Activated T-helper 17 cell treated with anti-CD3 and anti-CD28 coated beads, Interleukin-2, amount 50 U/mL, for 72 hours (primary cell): ENCODE results near the gene LIPM. TPM values are rescaled to one million over a fixed set of nuclear protein-coding genes. Genes with fewer than 3 reads are reported as not detected.

Experiments
- ATAC-seq: fragments of 150-1000 bp; cut with Tn5 transposase; replicated peaks from 2 replicates; pipeline ENCODE4 v1.10.0; 2021; ENCODE audit warnings: mild to moderate bottlenecking, moderate library complexity
- H3K27ac Mint-ChIP-seq: one replicate; pipeline ENCODE4 v1.8.0; 2022; ENCODE audit warnings: mixed read lengths
- H3K27me3 Mint-ChIP-seq: one replicate; pipeline ENCODE4 v1.8.0; 2022; ENCODE audit warnings: mixed read lengths
- H3K36me3 Mint-ChIP-seq: one replicate; pipeline ENCODE4 v1.8.0; 2022; ENCODE audit warnings: low read depth, mild to moderate bottlenecking, mixed read lengths
- H3K4me1 Mint-ChIP-seq: one replicate; pipeline ENCODE4 v1.8.0; 2022; ENCODE audit warnings: mixed read lengths
- H3K4me3 Mint-ChIP-seq: one replicate; pipeline ENCODE4 v1.8.0; 2022; ENCODE audit warnings: mild to moderate bottlenecking, mixed read lengths
- H3K9me3 Mint-ChIP-seq: one replicate; pipeline ENCODE4 v1.8.0; 2022; ENCODE audit warnings: mixed read lengths
- total RNA-seq, 2 donors: library from RNA; stranded (reverse); gene quantifications; one replicate each; pipeline ENCODE4 v1.2.3, GENCODE V29; 2022

The LIPM gene
- total RNA-seq, 2 donors from 2014 or later, result not detected

DNA sequence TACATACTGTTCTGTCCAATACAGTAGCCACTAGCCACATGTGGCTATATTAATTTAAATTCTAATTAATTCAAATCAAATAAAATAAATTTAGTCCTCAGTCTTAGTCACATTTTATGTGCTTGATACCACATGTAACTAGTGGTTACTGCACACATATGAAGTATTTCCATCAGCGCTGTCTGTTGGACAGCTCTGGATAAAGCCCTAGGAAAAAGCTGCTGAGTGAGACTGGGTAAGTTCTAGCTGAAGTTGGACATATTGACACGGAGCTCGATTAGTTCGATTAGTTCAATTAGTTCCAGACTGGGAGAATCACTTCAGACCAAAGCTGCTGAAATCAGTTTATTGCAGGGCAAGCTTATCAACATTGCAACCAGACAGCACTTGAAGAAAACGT, 15.1 kb upstream of the LIPM start:
- H3K27ac Mint-ChIP-seq, result no peak overlapping the region
- ATAC-seq, result no peak

GRCh38 chr10:88788924-88789323, 13.6 kb upstream of the LIPM start:
- H3K9me3 Mint-ChIP-seq, result no peaks in the 10 kb centered on the region
- no peaks in the 10 kb centered on the region for H3K36me3 Mint-ChIP-seq
- H3K4me3 Mint-ChIP-seq, result no peak overlapping the region
- peaks cover 3% of the 10 kb centered on the region for H3K27me3 Mint-ChIP-seq
- H3K4me1 Mint-ChIP-seq, result peaks cover 11% of the 10 kb centered on the region
- no peak for ATAC-seq
- H3K27ac Mint-ChIP-seq, result no peak overlapping the region

More for the DNA sequence above, 15.1 kb upstream of the LIPM start:
- Mint-ChIP-seq H3K4me3 (no peak overlapping the region), H3K27me3 (peaks cover 3% of the 10 kb centered on the region), H3K4me1 (no peaks in the 10 kb centered on the region), H3K36me3 (no peaks in the 10 kb centered on the region), H3K9me3 (no peaks in the 10 kb centered on the region)

- Mint-ChIP-seq H3K27me3 (no peaks in the 10 kb centered on the region), H3K27ac (no peak overlapping the region), H3K9me3 (no peaks in the 10 kb centered on the region), H3K4me1 (peaks cover 16% of the 10 kb centered on the region), H3K36me3 (no peaks in the 10 kb centered on the region), H3K4me3 (no peak overlapping the region)
- no peak for ATAC-seq
Observed at GRCh38 chr10:88791924-88792323, 10.6 kb upstream of the LIPM start.

DNA sequence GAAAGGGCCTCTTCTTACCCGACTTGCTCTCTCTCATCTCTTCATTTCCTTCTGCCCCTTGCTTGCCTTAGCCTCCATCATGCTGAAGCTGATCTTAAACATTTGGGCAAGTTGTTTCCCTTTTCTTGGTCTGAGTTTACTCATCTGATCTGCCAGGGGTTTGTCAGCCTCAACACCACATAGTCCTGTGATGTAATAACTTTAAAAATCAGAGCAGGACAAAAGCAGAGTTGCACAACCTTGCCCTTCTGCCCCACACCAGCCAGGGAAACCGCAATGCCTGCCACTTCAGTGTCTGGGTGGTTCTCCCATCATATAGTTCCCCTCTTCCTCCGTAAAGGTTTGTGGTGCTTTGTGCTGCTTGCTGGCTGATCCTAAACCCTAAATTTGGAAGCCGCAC, 9.9 kb upstream of the LIPM start:
- no peaks in the 10 kb centered on the region for H3K27me3 Mint-ChIP-seq
- no peaks in the 10 kb centered on the region for H3K9me3 Mint-ChIP-seq
- peaks cover 16% of the 10 kb centered on the region for H3K4me1 Mint-ChIP-seq
- H3K27ac Mint-ChIP-seq, result no peak overlapping the region
- ATAC-seq, result peak; percentile 43
- H3K4me3 Mint-ChIP-seq, result no peak overlapping the region
- no peaks in the 10 kb centered on the region for H3K36me3 Mint-ChIP-seq

- H3K4me3 Mint-ChIP-seq, result peak overlapping the region; percentile 44
- no peaks in the 10 kb centered on the region for H3K9me3 Mint-ChIP-seq
- H3K4me1 Mint-ChIP-seq, result peaks cover 16% of the 10 kb centered on the region
- peak overlapping the region; percentile 77 for H3K27ac Mint-ChIP-seq
- ATAC-seq, result peak; percentile 95
- no peaks in the 10 kb centered on the region for H3K27me3 Mint-ChIP-seq
- no peaks in the 10 kb centered on the region for H3K36me3 Mint-ChIP-seq
Observed at GRCh38 chr10:88793712-88794299, 8.7 kb upstream of the LIPM start.

DNA sequence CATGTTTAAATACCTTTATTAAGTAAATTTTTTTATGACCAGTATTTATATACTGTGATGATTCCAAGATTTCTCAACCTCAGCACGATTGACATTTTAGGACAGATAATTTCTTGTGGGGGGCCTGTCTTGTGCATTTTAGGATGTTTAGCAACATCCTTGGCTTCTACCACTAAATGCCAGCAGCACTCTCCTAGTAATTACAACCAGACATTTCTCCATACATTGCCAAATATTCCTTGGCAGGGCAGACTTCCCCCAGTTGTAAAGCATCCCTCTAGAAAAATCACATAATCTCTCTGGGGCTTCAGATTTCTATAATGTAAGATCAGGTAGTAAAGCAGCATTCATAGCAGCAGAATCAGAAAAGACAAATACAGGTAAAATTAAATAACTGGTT, 7.8 kb upstream of the LIPM start:
- Mint-ChIP-seq H3K4me1 (peaks cover 16% of the 10 kb centered on the region), H3K27ac (no peak overlapping the region), H3K9me3 (no peaks in the 10 kb centered on the region), H3K36me3 (no peaks in the 10 kb centered on the region), H3K27me3 (no peaks in the 10 kb centered on the region), H3K4me3 (no peak overlapping the region)
- no peak for ATAC-seq

- Mint-ChIP-seq H3K27me3 (no peaks in the 10 kb centered on the region), H3K36me3 (no peaks in the 10 kb centered on the region), H3K4me1 (peaks cover 8% of the 10 kb centered on the region), H3K9me3 (no peaks in the 10 kb centered on the region), H3K4me3 (no peak overlapping the region), H3K27ac (no peak overlapping the region)
- peak; percentile 93 for ATAC-seq
Observed at GRCh38 chr10:88800152-88801125, 2.1 kb upstream of the LIPM start.

DNA sequence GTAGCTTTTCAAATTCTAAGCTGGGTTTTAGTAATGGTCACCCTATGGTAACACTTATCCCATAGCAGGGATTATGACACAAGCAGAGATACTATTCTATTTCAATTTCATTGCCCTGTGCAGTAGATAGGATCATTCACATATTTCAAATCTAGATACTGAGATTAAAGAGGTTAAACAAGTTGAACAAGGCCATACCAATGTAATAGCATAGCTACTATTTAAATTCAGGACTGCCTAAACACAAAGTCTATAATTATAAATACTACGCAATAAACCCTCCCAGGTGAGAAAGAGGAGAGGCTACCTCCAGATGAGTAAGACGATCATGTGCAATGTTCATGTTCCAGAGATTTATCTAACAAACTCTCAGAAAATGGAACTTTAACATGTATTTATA, 1.1 kb downstream of the LIPM start:
- Mint-ChIP-seq H3K9me3 (no peaks in the 10 kb centered on the region), H3K4me3 (no peak overlapping the region), H3K27ac (no peak overlapping the region), H3K4me1 (peaks cover 8% of the 10 kb centered on the region), H3K36me3 (no peaks in the 10 kb centered on the region), H3K27me3 (no peaks in the 10 kb centered on the region)
- no peak for ATAC-seq

- Mint-ChIP-seq H3K4me1 (peaks cover 8% of the 10 kb centered on the region), H3K27me3 (no peaks in the 10 kb centered on the region), H3K9me3 (no peaks in the 10 kb centered on the region), H3K27ac (no peak overlapping the region), H3K36me3 (no peaks in the 10 kb centered on the region), H3K4me3 (no peak overlapping the region)
- ATAC-seq, result no peak
Observed at GRCh38 chr10:88804083-88804812, 1.7 kb downstream of the LIPM start.

DNA sequence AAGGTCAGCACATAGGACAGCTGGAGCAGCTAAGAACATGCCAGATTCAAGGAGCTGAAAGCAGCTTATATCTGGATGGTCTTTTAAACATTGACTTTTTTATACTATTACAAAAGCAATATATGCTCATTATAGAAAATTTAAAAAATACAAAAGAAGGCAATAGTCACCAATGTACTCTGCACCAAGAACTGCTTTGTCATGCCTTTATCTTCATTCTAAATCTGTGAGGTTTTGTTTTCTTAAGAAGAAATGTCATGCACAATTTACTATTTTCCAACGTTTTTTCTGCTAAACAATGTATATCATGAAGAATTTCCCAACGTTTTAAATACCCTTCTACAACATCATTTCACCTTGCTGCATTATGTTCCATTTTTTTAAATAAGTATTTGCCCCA, 2.8 kb downstream of the LIPM start:
- Mint-ChIP-seq H3K4me3 (no peak overlapping the region), H3K9me3 (no peaks in the 10 kb centered on the region), H3K4me1 (peaks cover 9% of the 10 kb centered on the region), H3K36me3 (no peaks in the 10 kb centered on the region), H3K27ac (no peak overlapping the region), H3K27me3 (no peaks in the 10 kb centered on the region)
- no peak for ATAC-seq

DNA sequence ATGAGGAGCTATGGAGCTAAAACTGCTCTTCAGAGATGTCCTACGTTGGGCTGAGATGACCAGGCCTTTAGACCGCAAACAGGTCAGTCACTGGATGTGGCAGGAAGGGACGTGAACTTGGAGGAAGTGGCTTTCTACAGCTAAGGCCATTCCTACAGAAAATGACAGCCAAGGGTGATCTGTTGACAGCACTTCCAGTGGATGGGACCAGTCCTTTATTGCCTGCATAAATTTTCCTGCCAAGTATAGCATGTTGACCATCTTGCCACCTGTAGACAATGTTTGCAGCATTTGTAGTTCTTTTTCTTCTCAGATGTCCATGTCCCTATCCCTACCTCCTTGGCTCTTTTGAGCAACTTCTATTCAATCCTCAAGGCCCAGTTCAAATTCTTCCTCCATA, 3.4 kb downstream of the LIPM start:
- Mint-ChIP-seq H3K4me3 (no peak overlapping the region), H3K27me3 (no peaks in the 10 kb centered on the region), H3K4me1 (peaks cover 11% of the 10 kb centered on the region), H3K36me3 (no peaks in the 10 kb centered on the region), H3K27ac (peak overlapping the region; percentile 17), H3K9me3 (no peaks in the 10 kb centered on the region)
- no peak for ATAC-seq

GRCh38 chr10:88809621-88810020, 7.1 kb downstream of the LIPM start:
- Mint-ChIP-seq H3K9me3 (no peaks in the 10 kb centered on the region), H3K27ac (no peak overlapping the region), H3K36me3 (no peaks in the 10 kb centered on the region), H3K4me1 (peaks cover 11% of the 10 kb centered on the region), H3K27me3 (no peaks in the 10 kb centered on the region), H3K4me3 (no peak overlapping the region)
- ATAC-seq, result no peak

DNA sequence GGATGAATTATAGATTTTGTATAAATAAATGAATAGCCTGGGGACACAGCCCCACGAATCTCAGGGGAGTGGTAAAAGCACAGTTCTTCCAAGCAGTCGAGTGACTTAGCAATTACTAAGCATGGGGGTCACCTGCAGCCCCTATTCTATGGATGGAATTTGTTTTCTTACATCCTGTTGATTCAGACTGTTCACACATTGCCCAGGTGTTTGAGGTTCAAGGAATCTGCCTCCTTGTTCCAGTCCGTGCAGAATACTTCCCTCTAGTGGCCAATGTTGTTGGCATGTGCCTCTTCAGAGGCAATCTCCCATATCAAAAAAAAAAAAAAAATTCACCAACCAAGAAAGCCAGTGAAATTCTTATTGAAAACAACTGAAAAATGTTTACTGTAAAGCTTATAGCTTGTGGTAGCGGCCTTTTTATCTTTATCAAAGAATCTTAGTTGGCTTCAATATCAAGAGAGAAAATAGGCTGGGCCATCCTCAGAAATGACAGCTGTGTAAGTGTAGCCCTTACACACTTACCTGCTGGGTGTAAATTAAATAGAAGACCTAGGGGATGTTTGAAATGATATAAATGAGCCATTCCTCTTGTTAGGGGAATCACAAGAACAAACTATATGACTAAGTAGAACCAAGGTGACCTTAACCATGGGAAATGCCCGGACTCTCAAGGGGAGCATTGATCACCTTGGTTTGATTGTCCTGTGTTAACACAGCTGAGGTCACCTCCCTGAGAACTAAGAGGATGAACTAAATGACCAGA, 7.8 kb downstream of the LIPM start:
- no peak overlapping the region for H3K4me3 Mint-ChIP-seq
- peaks cover 12% of the 10 kb centered on the region for H3K4me1 Mint-ChIP-seq
- H3K36me3 Mint-ChIP-seq, result no peaks in the 10 kb centered on the region
- ATAC-seq, result peak; percentile 78
- H3K27ac Mint-ChIP-seq, result no peak overlapping the region
- no peaks in the 10 kb centered on the region for H3K27me3 Mint-ChIP-seq
- H3K9me3 Mint-ChIP-seq, result no peaks in the 10 kb centered on the region

- no peak for ATAC-seq
- Mint-ChIP-seq H3K4me3 (no peak overlapping the region), H3K27ac (peak overlapping the region; percentile 8), H3K9me3 (no peaks in the 10 kb centered on the region), H3K36me3 (no peaks in the 10 kb centered on the region), H3K4me1 (peaks cover 16% of the 10 kb centered on the region), H3K27me3 (no peaks in the 10 kb centered on the region)
Observed at GRCh38 chr10:88813200-88813599, 10.7 kb downstream of the LIPM start.
